Measurements from ENCODE around the gene LRFN2.

GRCh38 chr6:40551966-40552505, 35.1 kb downstream of the LRFN2 start:
- no peak for TF ChIP-seq EZH2phosphoT487 (IDR thresholded peaks at IDR 0.05; ENCODE audit: unreplicated experiment)
- TF ChIP-seq, protein P1, sequence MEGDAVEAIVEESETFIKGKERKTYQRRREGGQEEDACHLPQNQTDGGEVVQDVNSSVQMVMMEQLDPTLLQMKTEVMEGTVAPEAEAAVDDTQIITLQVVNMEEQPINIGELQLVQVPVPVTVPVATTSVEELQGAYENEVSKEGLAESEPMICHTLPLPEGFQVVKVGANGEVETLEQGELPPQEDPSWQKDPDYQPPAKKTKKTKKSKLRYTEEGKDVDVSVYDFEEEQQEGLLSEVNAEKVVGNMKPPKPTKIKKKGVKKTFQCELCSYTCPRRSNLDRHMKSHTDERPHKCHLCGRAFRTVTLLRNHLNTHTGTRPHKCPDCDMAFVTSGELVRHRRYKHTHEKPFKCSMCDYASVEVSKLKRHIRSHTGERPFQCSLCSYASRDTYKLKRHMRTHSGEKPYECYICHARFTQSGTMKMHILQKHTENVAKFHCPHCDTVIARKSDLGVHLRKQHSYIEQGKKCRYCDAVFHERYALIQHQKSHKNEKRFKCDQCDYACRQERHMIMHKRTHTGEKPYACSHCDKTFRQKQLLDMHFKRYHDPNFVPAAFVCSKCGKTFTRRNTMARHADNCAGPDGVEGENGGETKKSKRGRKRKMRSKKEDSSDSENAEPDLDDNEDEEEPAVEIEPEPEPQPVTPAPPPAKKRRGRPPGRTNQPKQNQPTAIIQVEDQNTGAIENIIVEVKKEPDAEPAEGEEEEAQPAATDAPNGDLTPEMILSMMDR (conservative IDR thresholded peaks at IDR 0.05; ENCODE audit: low read depth in 2 of 2): no peak
- TF ChIP-seq EZH2 (IDR thresholded peaks at IDR 0.05; ENCODE audit: low read depth, unreplicated experiment): no peak
- no peak for TF ChIP-seq REST (IDR thresholded peaks at IDR 0.05; ENCODE audit: unreplicated experiment)
- no peak for TF ChIP-seq STAT1 (IDR thresholded peaks at IDR 0.05; ENCODE audit: unreplicated experiment)
- TF ChIP-seq ZNF114 (CRISPR knock-in tag; IDR thresholded peaks at IDR 0.05): no peak
- no peak for TF ChIP-seq POLR2AphosphoS5 (IDR thresholded peaks at IDR 0.05; ENCODE audit: low read depth)
- no peak for TF ChIP-seq ZNF331 (CRISPR knock-in tag; IDR thresholded peaks at IDR 0.05; ENCODE audit: low read depth)
- TF ChIP-seq CREB1 (CRISPR knock-in tag; IDR thresholded peaks at IDR 0.05; ENCODE audit: low read depth): no peak
- TF ChIP-seq, protein P2, sequence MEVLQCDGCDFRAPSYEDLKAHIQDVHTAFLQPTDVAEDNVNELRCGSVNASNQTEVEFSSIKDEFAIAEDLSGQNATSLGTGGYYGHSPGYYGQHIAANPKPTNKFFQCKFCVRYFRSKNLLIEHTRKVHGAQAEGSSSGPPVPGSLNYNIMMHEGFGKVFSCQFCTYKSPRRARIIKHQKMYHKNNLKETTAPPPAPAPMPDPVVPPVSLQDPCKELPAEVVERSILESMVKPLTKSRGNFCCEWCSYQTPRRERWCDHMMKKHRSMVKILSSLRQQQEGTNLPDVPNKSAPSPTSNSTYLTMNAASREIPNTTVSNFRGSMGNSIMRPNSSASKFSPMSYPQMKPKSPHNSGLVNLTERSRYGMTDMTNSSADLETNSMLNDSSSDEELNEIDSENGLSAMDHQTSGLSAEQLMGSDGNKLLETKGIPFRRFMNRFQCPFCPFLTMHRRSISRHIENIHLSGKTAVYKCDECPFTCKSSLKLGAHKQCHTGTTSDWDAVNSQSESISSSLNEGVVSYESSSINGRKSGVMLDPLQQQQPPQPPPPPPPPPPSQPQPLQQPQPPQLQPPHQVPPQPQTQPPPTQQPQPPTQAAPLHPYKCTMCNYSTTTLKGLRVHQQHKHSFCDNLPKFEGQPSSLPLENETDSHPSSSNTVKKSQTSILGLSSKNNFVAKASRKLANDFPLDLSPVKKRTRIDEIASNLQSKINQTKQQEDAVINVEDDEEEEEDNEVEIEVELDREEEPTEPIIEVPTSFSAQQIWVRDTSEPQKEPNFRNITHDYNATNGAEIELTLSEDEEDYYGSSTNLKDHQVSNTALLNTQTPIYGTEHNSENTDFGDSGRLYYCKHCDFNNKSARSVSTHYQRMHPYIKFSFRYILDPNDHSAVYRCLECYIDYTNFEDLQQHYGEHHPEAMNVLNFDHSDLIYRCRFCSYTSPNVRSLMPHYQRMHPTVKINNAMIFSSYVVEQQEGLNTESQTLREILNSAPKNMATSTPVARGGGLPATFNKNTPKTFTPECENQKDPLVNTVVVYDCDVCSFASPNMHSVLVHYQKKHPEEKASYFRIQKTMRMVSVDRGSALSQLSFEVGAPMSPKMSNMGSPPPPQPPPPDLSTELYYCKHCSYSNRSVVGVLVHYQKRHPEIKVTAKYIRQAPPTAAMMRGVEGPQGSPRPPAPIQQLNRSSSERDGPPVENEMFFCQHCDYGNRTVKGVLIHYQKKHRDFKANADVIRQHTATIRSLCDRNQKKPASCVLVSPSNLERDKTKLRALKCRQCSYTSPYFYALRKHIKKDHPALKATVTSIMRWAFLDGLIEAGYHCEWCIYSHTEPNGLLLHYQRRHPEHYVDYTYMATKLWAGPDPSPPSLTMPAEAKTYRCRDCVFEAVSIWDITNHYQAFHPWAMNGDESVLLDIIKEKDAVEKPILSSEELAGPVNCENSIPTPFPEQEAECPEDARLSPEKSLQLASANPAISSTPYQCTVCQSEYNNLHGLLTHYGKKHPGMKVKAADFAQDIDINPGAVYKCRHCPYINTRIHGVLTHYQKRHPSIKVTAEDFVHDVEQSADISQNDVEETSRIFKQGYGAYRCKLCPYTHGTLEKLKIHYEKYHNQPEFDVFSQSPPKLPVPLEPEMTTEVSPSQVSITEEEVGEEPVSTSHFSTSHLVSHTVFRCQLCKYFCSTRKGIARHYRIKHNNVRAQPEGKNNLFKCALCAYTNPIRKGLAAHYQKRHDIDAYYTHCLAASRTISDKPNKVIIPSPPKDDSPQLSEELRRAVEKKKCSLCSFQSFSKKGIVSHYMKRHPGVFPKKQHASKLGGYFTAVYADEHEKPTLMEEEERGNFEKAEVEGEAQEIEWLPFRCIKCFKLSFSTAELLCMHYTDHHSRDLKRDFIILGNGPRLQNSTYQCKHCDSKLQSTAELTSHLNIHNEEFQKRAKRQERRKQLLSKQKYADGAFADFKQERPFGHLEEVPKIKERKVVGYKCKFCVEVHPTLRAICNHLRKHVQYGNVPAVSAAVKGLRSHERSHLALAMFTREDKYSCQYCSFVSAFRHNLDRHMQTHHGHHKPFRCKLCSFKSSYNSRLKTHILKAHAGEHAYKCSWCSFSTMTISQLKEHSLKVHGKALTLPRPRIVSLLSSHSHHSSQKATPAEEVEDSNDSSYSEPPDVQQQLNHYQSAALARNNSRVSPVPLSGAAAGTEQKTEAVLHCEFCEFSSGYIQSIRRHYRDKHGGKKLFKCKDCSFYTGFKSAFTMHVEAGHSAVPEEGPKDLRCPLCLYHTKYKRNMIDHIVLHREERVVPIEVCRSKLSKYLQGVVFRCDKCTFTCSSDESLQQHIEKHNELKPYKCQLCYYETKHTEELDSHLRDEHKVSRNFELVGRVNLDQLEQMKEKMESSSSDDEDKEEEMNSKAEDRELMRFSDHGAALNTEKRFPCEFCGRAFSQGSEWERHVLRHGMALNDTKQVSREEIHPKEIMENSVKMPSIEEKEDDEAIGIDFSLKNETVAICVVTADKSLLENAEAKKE (CRISPR knock-in tag; IDR thresholded peaks at IDR 0.05): no peak
- TF ChIP-seq NANOG (IDR thresholded peaks at IDR 0.05; ENCODE audit: borderline replicate concordance): no peak
- no peak for TF ChIP-seq ETS1 (IDR thresholded peaks at IDR 0.05)
- TF ChIP-seq JUNB (IDR thresholded peaks at IDR 0.05; ENCODE audit: unreplicated experiment): no peak

Data from GM23338 (cell line).